ENCODE measurements around the gene DUSP1. TPM values are rescaled to one million over a fixed set of nuclear protein-coding genes. Genes with fewer than 3 reads are reported as not detected.

The DUSP1 gene
- polyA plus RNA-seq, 1 donor from 2014 or later: 48.3 TPM

- Histone ChIP-seq H3K4me3 (ENCODE audit: low read length) (no peak overlapping the region), H3K27ac (ENCODE audit: low read length) (no peak overlapping the region), H3K4me2 (ENCODE audit: low read length) (no peak overlapping the region)
Measured at GRCh38 chr5:172754596-172755356, 16.2 kb downstream of the DUSP1 start.

GRCh38 chr5:172753101-172753500 lies 17.9 kb downstream of the DUSP1 start:
- no peaks in the 10 kb centered on the region for H3F3A ChIP-seq (ENCODE audit: insufficient read depth, low read length, poor library complexity, severe bottlenecking)
- H3K9me3 ChIP-seq (ENCODE audit: low read length): no peaks in the 10 kb centered on the region
- H3K79me2 ChIP-seq (replicated peaks; ENCODE audit: insufficient read depth, low read length): no peaks in the 10 kb centered on the region
- no peak overlapping the region for H3K9ac ChIP-seq (ENCODE audit: low read length)
- H3K9me2 ChIP-seq (ENCODE audit: insufficient read depth, low read length): no peaks in the 10 kb centered on the region
- no peaks in the 10 kb centered on the region for H4K20me1 ChIP-seq (ENCODE audit: insufficient read depth)
- no peaks in the 10 kb centered on the region for H3K36me3 ChIP-seq (ENCODE audit: insufficient read depth, low read length)
- no peak overlapping the region for H3K4me2 ChIP-seq (ENCODE audit: low read length)
- no peak overlapping the region for H3K27ac ChIP-seq (ENCODE audit: low read length)
- H3K27me3 ChIP-seq (ENCODE audit: insufficient read depth, low read depth, low read length): no peaks in the 10 kb centered on the region
- H2AFZ ChIP-seq (ENCODE audit: low read depth, low read length): no peak overlapping the region
- no peak overlapping the region for H3K4me3 ChIP-seq (ENCODE audit: low read length)
- TF ChIP-seq CTCF (IDR thresholded peaks at IDR 0.05; ENCODE audit: poor library complexity, severe bottlenecking) (no peak), EP300 (conservative IDR thresholded peaks at IDR 0.05; ENCODE audit: poor library complexity, severe bottlenecking) (no peak), REST (IDR thresholded peaks at IDR 0.05; ENCODE audit: borderline replicate concordance) (no peak), TAF1 (IDR thresholded peaks at IDR 0.05; ENCODE audit: low read depth) (no peak)

More at GRCh38 chr5:172754596-172755356, 16.2 kb downstream of the DUSP1 start:
- H2AFZ ChIP-seq (ENCODE audit: low read depth, low read length): no peak overlapping the region
- H4K20me1 ChIP-seq (ENCODE audit: insufficient read depth): no peaks in the 10 kb centered on the region
- H3K79me2 ChIP-seq (replicated peaks; ENCODE audit: insufficient read depth, low read length): no peaks in the 10 kb centered on the region
- H3K9me3 ChIP-seq (ENCODE audit: low read length): no peaks in the 10 kb centered on the region
- H3K9me2 ChIP-seq (ENCODE audit: insufficient read depth, low read length): no peaks in the 10 kb centered on the region
- H3K27me3 ChIP-seq (ENCODE audit: insufficient read depth, low read depth, low read length): no peaks in the 10 kb centered on the region
- H3F3A ChIP-seq (ENCODE audit: insufficient read depth, low read length, poor library complexity, severe bottlenecking): no peaks in the 10 kb centered on the region
- TF ChIP-seq POLR2AphosphoS5 (IDR thresholded peaks at IDR 0.05): no peak
- no peak for TF ChIP-seq REST (IDR thresholded peaks at IDR 0.05; ENCODE audit: borderline replicate concordance)
- TF ChIP-seq SMC3 (conservative IDR thresholded peaks at IDR 0.05; ENCODE audit: poor library complexity): no peak
- no peak for TF ChIP-seq TAF1 (IDR thresholded peaks at IDR 0.05; ENCODE audit: low read depth)
- TF ChIP-seq EP300 (conservative IDR thresholded peaks at IDR 0.05; ENCODE audit: poor library complexity, severe bottlenecking): no peak
- TF ChIP-seq CTCF (IDR thresholded peaks at IDR 0.05; ENCODE audit: poor library complexity, severe bottlenecking): no peak
- TF ChIP-seq MXI1 (conservative IDR thresholded peaks at IDR 0.05; ENCODE audit: poor library complexity, severe bottlenecking): no peak
- TF ChIP-seq EZH2 (IDR thresholded peaks at IDR 0.05; ENCODE audit: borderline replicate concordance, insufficient read depth, low read length, poor library complexity, severe bottlenecking): no peak
- no peak for TF ChIP-seq RAD21 (conservative IDR thresholded peaks at IDR 0.05)
- no peak overlapping the region for H3K9ac ChIP-seq (ENCODE audit: low read length)
- H3K36me3 ChIP-seq (ENCODE audit: insufficient read depth, low read length): no peaks in the 10 kb centered on the region

Measured in neural cell (in vitro differentiated cells).